GM19372 (cell line): ENCODE results near the gene ARHGEF38.
"Not testable (repeated sequence)": the region's sequence is repeated elsewhere in the genome, so short reads cannot be mapped to it uniquely, and the experiment has no call there.

Experiments used
- ATAC-seq: cut with Tn5 transposase; IDR thresholded peaks from one replicate; pipeline ENCODE4 v1.9.1; 2021; ENCODE audit warnings: mild to moderate bottlenecking, low read depth, moderate library complexity; ENCODE audit not compliant: unreplicated experiment

The ARHGEF38 gene

GRCh38 chr4:105698607-105699006, 146.2 kb downstream of the ARHGEF38 start:
- ATAC-seq, result no peak

DNA sequence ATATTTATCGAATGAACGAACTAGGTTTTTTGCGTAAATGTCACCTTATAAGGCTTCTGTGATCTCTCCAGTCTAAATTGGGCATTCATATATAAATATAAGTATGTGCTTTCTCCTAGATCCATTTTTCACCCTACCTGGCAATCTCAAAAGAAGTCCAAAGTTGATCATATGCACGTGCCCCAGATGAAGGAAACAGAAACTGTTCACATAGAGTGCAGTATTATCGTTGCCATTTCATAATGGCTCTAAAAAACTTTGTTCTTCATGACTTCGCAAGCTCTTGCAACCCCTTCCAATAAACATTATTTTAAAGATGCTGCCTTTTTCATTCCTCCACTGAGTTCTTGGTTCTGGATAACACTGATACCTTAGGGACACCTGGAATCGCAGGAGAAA, 155.4 kb downstream of the ARHGEF38 start:
- ATAC-seq, result no peak

DNA sequence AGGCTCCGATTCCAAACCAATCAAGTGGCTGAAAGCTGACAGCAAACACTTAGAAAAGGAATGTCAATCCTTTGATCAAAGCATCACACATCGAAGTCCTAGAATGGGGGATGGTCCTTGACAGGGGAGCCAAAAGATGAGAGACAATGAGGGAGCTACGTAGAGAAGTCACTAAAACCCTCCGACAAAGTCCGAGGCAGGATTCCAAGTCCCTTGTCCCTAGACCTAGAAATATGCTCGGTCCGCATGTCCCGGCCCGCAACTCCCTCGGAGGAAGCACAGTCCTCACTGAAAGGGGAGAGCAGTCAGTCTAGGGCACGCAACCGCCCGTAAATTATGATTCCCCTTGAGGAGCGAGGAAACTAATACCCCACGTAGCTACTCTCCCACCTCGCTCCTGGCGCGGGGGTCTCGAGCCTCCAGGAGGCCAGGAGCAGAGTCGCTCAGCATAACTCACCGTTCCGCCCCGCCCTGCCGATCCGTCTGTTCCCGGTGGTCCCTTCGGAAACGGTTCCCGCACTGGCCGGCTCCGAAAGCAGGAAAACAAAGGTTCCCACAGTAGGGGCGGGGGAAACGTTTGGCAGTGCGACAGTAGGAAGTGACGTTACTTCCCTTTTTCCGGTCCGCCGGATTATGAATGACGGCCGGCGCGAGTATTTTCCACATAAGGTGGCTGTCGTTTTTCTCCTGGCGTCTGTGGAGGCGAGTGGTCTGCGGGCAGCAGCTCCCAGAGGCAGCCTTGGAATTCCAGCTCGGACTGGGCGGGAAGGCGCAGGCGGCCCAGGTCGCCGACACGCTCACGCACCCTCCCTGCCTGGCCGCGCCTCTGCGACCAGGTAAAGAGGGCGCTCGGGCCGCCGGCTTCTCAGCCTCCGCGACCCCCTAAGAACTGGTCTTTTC, 156.0 kb downstream of the ARHGEF38 start, which contains the start of the genes GSTCD and INTS12:
GSTCD (plus strand) TSS at position 604 of the 900 bp plus-strand sequence. CDS start 8,830 bp downstream, outside the sequence.
INTS12 (minus strand) TSS at position 509 of the 900 bp plus-strand sequence. CDS start 8,684 bp downstream, outside the sequence.
- peak; percentile 67 for ATAC-seq

DNA sequence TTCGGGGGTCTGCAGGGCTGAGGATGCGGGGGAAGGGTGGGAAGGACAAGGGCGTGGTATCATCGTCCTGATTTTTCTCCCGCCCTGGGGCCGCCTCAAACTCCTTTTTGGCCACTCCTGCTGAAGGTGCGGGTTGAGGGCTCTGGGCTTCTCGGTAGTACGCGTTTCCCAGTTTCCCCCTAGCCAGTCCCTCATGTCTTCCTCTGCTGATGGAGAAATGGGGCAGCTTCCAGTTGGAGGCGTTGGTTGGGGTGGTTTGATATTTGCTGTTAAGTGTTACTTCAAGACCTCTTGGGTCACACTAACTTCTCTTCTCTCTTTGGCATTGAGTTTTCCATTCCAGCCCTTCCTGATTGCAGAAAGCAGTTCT, 156.6 kb downstream of the ARHGEF38 start:
- ATAC-seq, result peak; percentile 35

- ATAC-seq, result no peak
These were observed 157.7 kb downstream of the ARHGEF38 start for GRCh38 chr4:105710012-105710600.

DNA sequence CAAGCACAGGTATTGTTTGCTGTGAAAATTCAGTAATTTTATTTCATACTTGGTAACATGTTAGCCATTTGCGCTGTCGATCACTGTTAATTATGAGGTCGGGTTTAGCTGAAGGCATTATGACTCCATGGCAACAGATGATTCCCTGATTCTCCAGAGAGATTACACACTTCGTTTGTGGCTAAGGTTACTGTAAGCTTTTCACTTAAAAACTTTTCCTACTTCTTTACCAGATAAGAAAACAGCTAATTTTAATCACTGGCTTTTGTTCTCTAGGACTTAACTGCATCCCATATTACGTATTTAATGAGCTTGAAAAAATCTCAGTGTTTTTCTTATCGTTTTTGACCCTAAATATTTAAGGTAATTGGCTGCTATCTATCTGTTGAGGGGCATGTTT, 158.3 kb downstream of the ARHGEF38 start:
- ATAC-seq, result no peak

DNA sequence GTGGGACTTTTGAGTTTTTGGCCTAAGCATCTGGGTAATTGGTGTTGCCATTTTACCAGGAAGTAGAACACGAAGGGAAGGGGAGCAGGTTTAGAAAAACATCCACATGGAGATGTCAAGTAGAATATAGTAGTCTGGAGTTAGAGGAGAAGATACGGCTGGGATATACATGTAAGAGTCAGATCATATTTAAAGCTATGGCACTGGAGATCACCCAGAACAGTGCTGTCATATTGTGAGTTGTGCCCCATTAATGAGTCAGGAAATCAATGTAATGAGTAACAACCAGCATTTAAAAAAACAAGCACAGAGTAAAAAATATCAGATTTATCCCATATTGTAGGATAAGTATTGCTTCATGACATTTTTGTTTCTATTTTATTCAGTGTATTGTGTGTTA, 160.3 kb downstream of the ARHGEF38 start:
- ATAC-seq, result no peak

GRCh38 chr4:105714071-105714521, 161.7 kb downstream of the ARHGEF38 start:
- ATAC-seq, result peak; percentile 56

- no peak for ATAC-seq
These were observed 162.5 kb downstream of the ARHGEF38 start for GRCh38 chr4:105714932-105715331.

GRCh38 chr4:105715692-105716278, 163.4 kb downstream of the ARHGEF38 start:
- no peak for ATAC-seq

DNA sequence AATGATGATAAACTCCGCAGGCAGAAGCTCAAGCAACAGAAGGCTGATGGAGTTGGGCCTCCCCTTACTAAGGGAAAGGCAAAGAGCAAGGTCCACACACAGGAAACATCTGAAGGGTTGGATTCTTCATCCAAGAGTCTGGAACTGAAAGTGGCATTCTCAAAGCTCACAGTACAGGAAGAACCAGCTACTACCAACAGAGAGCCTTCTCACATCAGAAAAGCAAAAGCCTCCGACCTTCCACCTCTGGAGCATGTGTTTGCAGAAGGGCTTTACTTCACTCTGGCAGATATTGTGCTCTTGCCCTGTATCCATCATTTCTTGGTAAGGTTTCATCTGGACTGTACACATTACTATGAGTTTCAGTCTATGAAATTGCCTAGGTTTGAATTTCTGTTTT, 166.8 kb downstream of the ARHGEF38 start:
- ATAC-seq, result no peak

- ATAC-seq, result no peak
These were observed 173.2 kb downstream of the ARHGEF38 start for GRCh38 chr4:105725623-105726022.

DNA sequence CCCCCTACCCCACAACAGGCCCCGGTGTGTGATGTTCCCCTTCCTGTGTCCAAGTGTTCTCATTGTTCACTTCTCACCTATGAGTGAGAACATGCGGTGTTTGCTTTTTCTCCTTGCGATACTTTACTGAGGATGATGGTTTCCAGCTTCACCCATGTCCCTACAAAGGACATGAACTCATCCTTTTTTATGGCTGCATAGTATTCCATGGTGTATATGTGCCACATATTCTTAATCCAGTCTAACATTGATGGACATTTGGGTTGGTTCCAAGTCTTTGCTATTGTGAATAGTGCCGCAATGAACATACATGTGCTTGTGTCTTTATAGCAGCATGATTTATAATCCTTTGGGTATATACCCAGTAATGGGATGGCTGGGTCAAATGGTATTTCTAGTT, 177.5 kb downstream of the ARHGEF38 start:
- not testable (repeated sequence) for ATAC-seq
